ENCODE data around the gene ZSWIM5.
A peak's percentile ranks its signal among the peaks of the same experiment; 100 is the strongest.
"Not testable (repeated sequence)": the region's sequence is repeated elsewhere in the genome, so short reads cannot be mapped to it uniquely, and the experiment has no call there.

Gene ZSWIM5

DNA sequence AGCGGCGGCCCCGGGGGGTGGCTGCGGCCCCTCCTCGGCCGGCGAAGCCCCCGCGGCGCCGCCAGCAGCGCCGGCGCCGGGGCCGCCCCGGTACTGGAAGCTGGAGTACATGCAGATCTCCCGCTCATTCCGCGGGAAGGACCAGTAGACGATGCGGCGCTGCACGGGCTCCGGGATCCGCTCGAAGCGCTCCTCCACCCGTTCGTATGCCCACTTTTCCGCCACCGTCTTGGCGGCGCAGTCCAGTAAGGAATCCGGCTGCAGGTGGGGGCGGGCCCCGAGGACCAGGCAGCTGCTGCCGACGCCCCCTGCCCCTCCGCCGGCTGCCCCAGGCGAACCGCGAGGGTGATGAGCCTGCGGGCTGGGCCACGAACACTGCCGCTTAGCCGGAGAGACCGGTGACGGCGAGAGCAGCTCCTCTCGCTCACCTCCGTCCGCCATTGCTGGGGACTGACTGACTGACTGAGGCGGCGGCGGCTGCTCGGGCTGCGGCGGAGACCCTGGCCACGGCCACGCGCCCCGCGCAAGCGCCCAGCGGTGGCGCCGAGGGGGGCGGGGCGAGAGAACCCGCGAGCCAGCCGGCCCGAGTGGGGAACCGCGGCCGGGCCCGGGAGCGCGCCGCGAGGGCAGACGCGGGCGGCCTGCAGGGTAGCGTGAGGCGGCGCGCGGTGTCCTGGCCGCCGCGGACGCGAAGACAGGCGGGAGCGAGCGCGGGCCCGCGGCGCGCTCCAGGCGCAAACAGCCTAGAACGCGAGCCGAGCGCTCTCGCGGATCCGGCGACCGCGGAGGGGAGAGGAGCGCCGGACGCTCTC, at the start of gene ZSWIM5:
Gene ZSWIM5, minus strand, starts transcription at position 696 of the 812 bp plus-strand sequence. Its CDS starts 255 bp downstream, at position 441.
- peak; percentile 52 to 53 for DNase-seq

- no peak for DNase-seq
Measured at GRCh38 chr1:45254490-45254889, 48.1 kb upstream of the ZSWIM5 start.

DNA sequence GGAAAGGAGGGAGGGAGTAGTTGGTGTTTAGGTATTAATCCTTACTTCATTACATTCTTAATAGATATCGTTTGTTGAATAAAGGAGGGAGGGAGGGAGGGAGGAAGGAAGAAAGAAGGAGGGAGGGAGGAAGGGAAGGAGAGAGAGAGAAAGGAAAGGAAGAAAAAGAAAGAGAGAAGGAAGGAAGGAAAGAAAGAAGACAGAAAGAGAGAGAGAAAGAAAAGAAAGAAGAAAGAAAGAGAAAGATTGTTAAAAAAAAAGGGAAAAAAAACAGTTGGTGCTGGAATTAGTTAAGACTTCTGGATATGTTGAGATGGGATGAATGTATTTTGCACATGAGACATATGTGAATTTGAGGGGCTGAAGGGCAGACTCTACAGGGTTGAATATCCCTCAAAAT, 44.1 kb upstream of the ZSWIM5 start:
- DNase-seq: no peak

DNA sequence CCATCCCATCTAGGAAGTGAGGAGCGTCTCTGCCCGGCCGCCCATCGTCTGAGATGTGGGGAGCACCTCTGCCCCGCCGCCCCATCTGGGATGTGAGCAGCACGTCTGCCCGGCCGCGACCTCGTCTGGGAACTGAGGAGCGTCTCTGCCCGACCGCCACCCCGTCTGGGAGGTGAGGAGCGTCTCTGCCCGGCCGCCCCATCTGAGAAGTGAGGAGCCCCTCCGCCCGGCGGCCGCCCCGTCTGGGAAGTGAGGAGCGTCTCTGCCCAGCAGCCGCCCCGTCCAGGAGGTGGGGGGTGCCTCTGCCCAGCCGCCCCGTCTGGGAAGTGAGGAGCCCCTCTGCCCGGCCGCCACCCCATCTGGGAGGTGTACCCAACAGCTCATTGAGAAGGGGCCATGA, 41.6 kb upstream of the ZSWIM5 start:
- DNase-seq: not testable (repeated sequence)

DNA sequence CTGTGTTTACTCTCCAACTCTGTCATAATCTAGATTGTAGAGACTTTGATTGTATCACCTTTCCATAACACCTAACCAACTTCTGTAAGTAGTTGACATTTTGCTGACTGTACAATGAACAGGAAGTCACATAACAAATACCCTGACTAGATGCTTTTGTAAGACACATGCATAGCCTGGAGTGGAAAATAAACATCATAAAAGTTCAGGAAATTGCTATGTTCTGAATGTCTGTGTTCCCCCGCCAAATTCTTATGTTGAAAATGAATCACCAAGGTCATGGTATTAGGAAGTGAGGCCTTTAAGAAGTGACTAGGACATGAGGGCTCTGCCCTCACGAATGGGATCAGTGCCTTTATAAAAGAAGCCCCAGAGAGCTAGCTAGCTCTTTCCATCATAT, 40.4 kb upstream of the ZSWIM5 start:
- DNase-seq: no peak

DNA sequence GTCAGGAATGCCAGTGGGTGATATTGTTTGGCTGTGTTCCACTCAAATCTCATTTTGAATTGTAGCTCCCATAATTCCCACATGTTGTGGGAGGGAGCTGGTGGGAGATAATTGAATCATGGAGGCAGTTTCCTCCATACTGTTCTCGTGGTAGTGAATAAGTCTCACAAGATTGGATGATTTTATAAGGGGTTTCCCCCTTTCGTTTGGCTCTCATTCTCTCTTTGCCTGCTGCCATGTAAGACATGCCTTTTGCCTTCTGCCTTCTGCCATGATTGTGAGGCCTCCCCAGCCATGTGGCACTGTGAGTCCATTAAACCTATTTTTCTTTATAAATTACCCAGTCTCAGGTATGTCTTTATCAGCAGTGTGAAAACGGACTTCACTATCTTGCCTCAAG, 40.0 kb upstream of the ZSWIM5 start:
- not testable (repeated sequence) for DNase-seq

GRCh38 chr1:45244660-45245059, 38.3 kb upstream of the ZSWIM5 start:
- DNase-seq: no peak

GRCh38 chr1:45243476-45244343, 37.3 kb upstream of the ZSWIM5 start:
- DNase-seq: no peak

GRCh38 chr1:45238846-45239245, 32.4 kb upstream of the ZSWIM5 start:
- no peak for DNase-seq

GRCh38 chr1:45236136-45236535, 29.7 kb upstream of the ZSWIM5 start:
- DNase-seq: no peak

DNA sequence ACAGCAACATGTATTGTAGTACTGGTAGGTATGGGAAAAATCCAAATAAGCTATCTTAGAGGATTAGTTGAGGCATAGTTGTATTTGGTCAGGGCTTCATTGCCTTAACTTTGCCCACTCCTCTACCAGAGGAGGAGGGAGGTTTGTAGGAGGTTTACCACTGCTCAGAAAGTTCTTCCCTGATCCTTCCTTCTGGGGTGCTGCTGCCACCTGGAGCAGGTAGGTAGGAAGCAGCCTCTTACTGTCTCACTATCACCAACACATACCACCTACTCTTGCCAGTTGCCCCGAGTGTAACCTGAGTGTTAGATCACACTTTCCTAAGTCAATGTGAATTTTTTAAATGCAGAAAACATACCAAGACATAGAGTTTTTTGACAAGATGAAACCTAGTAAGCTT, 24.1 kb upstream of the ZSWIM5 start:
- DNase-seq: no peak

DNA sequence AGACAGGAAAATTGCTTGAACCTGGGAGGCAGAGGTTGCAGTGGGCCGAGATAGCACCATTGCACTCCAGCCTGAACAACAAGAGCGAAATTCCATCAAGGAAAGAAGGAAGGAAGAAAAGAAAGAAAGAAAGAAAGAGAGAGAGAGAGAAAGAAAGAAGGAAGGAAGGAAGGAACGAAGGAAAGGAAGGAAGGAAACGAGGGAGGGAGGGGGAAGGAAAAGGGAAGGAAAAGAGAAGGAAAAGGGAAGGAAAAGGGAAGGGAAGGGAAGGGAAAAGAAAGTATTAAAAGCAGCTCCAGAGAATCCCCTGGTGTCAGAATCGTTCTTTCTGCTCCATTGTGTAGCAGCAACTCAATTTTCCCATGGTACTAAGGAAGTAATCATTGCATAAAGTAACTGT, 19.2 kb upstream of the ZSWIM5 start:
- DNase-seq: no peak

GRCh38 chr1:45223710-45224109, 17.3 kb upstream of the ZSWIM5 start:
- not testable (repeated sequence) for DNase-seq

DNA sequence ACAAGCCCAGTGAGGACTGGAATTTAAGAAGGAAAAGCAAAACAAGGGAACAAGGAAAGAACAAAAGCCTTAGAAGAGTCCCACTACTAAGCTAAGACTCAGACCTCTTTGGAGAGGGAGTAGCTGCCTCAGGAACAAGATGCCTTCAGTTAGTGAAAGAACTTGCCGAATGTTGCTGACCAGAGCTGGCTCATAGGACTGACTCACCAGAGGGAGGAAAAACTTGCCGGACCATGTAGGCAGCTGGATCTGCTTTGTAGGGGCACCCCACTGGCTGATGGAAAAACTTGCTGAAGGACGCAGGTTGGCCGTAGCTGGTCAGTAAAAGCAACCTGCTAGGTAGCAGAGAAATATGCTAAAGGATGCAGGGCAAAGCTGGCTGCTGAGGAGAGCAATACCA, 15.3 kb upstream of the ZSWIM5 start:
- DNase-seq: no peak

GRCh38 chr1:45216861-45217260, 10.5 kb upstream of the ZSWIM5 start:
- no peak for DNase-seq

- DNase-seq: no peak
Measured at GRCh38 chr1:45216200-45216541, 9.8 kb upstream of the ZSWIM5 start.

DNA sequence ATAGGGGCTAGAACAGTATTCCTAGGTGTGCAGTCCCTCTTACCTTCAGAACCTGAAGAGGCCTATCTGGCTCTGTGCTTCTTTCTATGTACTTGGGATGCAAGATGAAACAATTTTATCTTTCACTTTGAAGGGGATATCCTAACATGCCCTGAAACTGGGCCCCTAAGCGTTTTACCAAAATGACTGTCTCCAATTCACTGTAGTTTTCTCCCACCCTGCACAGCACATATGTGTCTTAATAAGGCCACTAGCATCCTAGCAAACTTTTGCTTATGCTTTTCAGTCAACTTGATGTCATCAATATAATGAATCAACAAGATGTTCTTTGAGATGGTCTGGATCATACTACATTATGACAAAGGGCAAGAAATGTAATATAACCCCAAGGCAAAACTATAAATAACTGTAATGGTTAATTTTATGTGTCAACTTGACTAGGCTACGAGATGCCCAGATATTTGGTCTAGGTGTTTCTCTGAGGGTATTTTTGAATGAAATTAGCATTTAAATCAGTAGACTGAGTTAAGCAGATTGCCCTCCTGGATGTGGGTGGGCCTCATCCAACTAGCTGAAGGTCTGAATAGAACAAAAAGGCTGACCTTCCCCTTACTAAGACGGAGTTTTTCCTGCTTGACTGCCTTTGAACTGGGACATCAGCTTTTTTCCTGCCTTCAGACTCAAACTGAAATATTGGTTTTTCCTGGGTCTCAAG, 9.2 kb upstream of the ZSWIM5 start:
- DNase-seq: no peak

DNA sequence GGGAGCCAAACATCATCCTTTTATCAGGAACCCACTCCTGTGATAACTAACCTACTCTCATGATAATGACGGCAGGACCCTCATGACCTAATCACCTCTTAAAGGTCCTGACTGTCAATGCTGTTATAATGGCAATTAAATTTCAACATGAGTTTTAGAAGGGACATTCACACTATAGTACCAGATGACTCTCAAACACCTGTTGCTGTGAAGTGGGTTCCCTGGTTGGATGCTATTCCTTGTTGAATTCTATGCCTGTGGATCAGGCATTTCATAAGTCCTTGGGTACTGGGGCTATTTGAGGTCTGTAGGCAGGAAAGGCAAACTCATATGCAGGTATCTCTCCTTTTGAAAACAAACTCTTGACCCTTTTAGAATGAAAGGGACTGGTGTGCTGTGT, 7.5 kb upstream of the ZSWIM5 start:
- DNase-seq: no peak

- no peak for DNase-seq
Measured at GRCh38 chr1:45211076-45211475, 4.7 kb upstream of the ZSWIM5 start.

- no peak for DNase-seq
Measured at GRCh38 chr1:45206808-45207623, 611 bp upstream of the ZSWIM5 start.

DNA sequence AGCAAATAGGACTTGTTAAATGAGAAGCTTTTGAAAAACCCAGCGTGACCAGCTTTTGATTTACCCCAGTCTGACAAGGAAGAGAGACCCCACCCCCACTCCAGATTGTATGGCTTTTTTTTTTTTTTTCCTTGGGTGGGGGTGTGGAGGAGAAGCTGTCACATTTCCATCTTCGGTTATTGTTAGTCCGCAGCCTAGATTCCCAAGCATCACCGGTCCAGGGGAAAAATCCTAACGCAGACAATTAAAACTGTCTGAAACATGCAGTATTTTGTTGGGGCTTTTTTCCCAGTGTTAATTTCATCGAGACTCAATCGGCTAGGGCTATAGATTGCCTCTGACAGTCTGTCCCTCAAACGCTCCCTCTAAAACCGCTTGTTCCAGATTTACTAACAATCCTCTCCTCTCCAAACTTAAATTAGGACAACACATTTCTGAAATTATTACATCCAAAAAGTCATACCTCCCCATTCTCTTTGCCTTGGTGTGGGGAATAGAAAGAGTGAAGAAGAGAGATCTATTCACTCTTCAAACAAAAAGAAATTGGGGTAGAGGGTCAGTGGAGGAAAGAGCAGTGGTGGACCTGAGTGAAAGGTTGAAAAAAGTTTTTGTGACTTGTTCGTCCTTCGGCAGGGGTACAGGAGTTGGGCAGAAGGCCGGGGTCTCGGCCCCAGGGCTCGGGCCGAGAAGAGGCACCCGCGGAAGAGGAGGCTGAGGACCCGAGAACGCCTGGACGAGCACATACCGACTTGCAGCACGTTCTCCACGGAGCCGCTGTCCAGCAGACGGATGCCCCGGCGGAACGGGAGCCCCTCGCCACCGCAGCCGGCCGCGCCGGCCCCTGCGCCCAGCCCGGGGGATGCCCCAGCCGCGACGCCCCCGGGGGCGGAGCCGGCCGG, 1.1 kb downstream of the ZSWIM5 start:
- no peak for DNase-seq

Data from activated CD4-positive, alpha-beta T cell treated with anti-CD3 and anti-CD28 coated beads, Interleukin-2, amount 50 U/mL, for 4 hours (primary cell).